PC-9 (cell line): ENCODE data around the gene GATA2.

Experiments
- CTCF ChIP-seq: fragments of 200-600 bp; sonication (generic); conservative IDR thresholded peaks from 2 replicates; pipeline ENCODE4 v1.6.1; 2017; ENCODE audit warnings: mixed run types, antibody characterized with exemption, mild to moderate bottlenecking, moderate library complexity
- EZH2 ChIP-seq: fragments of 200-600 bp; sonication (generic); IDR thresholded peaks from 2 replicates; pipeline ENCODE4 v1.8.0; 2017; ENCODE audit warnings: antibody characterized with exemption, low read depth

GRCh38 chr3:128518587-128519490 is 25.8 kb upstream of the GATA2 start:
- TF ChIP-seq CTCF (no peak), EZH2 (no peak)
